Natural killer cell treated with Interleukin-12 subunit alpha and Interleukin-12 subunit beta and Interleukin-15 and Interleukin-18, amount 100 ng/mL, for 72 hours (primary cell): ENCODE measurements around the gene NMRAL1. TPM values are rescaled to one million over a fixed set of nuclear protein-coding genes. Genes with fewer than 3 reads are reported as not detected.

Experiments
- ATAC-seq, 2 donors: fragments of 150-1000 bp; cut with Tn5 transposase in 1 of 2; sonication (Bioruptor Pico), chemical (Tn5 transposase) in 1 of 2; 2 replicates each; pipeline ENCODE4 v1.10.0; 2021
- DNase-seq: peaks from one replicate; pipeline ENCODE4 v3.0.0; 2022; ENCODE audit warnings: low spot score
- H3K27ac Mint-ChIP-seq, 2 donors: 1 replicate in 1 of 2; 2 replicates in 1 of 2; pipeline ENCODE4 v1.8.0; 2022; ENCODE audit warnings: mixed read lengths in 2 of 2, mild to moderate bottlenecking in 1 of 2, moderate library complexity in 1 of 2
- H3K27me3 Mint-ChIP-seq, 2 donors: 1 replicate in 1 of 2; 2 replicates in 1 of 2; pipeline ENCODE4 v1.8.0; 2022; ENCODE audit warnings: mixed read lengths in 2 of 2
- H3K36me3 Mint-ChIP-seq: one replicate; pipeline ENCODE4 v1.8.0; 2022; ENCODE audit warnings: mixed read lengths
- H3K4me1 Mint-ChIP-seq, 2 donors: 1 replicate in 1 of 2; 2 replicates in 1 of 2; pipeline ENCODE4 v1.8.0; 2022; ENCODE audit warnings: low read depth in 2 of 2, mixed read lengths in 2 of 2, mild to moderate bottlenecking in 1 of 2
- H3K4me3 Mint-ChIP-seq: one replicate; pipeline ENCODE4 v1.8.0; 2022; ENCODE audit warnings: mixed read lengths
- H3K9me3 Mint-ChIP-seq: 2 replicates; pipeline ENCODE4 v1.8.0; 2022; ENCODE audit warnings: mixed read lengths
- total RNA-seq, 2 donors: library from RNA; stranded (reverse); gene quantifications; one replicate each; pipeline ENCODE4 v1.2.3, GENCODE V29; 2022

Gene NMRAL1
- total RNA-seq, 2 donors from 2014 or later, result 40.7 to 80.9 TPM

GRCh38 chr16:4416200-4417032 is 58.0 kb downstream of the NMRAL1 start, which contains the start of gene CORO7:
Gene CORO7, minus strand, starts transcription at chr16:4416596. Its CDS starts 78 bp downstream, at chr16:4416518.
- Mint-ChIP-seq H3K27ac (peak within 1 kb of the TSS; percentile 90 to 98), H3K9me3 (no peaks in the 10 kb centered on the region), H3K4me1 (peaks cover 23 to 24% of the 10 kb centered on the region in 2 donors), H3K27me3 (no peaks in the 10 kb centered on the region), H3K36me3 (peaks cover 6% of the 10 kb centered on the region), H3K4me3 (peak within 1 kb of the TSS; percentile 98)
- DNase-seq (peak; percentile 99), ATAC-seq (peak; percentile 94 to 97)

GRCh38 chr16:4415538-4416199 is 58.8 kb downstream of the NMRAL1 start:
- H3K36me3 Mint-ChIP-seq, result peaks cover 10% of the 10 kb centered on the region
- ATAC-seq, result peak; percentile 21 to 49
- peaks cover 28% of the 10 kb centered on the region in 2 donors for H3K4me1 Mint-ChIP-seq
- peak; percentile 74 for DNase-seq
- H3K4me3 Mint-ChIP-seq, result peak overlapping the region; percentile 98
- peak overlapping the region; percentile 90 to 98 for H3K27ac Mint-ChIP-seq
- H3K27me3 Mint-ChIP-seq, result no peaks in the 10 kb centered on the region
- no peaks in the 10 kb centered on the region for H3K9me3 Mint-ChIP-seq

- Mint-ChIP-seq H3K27me3 (no peaks in the 10 kb centered on the region), H3K4me3 (peak overlapping the region; percentile 98), H3K36me3 (peaks cover 11% of the 10 kb centered on the region), H3K9me3 (no peaks in the 10 kb centered on the region), H3K27ac (peak overlapping the region; percentile 90 to 98), H3K4me1 (peaks cover 33 to 34% of the 10 kb centered on the region in 2 donors)
- ATAC-seq, result peak; percentile 40 to 61
- peak; percentile 77 for DNase-seq
Observed at GRCh38 chr16:4414187-4414917, 60.1 kb downstream of the NMRAL1 start.

GRCh38 chr16:4412854-4413253 is 61.6 kb downstream of the NMRAL1 start:
- no peak overlapping the region for H3K27ac Mint-ChIP-seq
- H3K4me1 Mint-ChIP-seq, result peaks cover 33 to 34% of the 10 kb centered on the region in 2 donors
- peaks cover 11% of the 10 kb centered on the region for H3K36me3 Mint-ChIP-seq
- no peaks in the 10 kb centered on the region for H3K27me3 Mint-ChIP-seq
- no peaks in the 10 kb centered on the region for H3K9me3 Mint-ChIP-seq
- no peak for DNase-seq
- H3K4me3 Mint-ChIP-seq, result no peak overlapping the region
- ATAC-seq, result no peak

- DNase-seq (no peak), ATAC-seq (no peak)
- Mint-ChIP-seq H3K36me3 (peaks cover 11% of the 10 kb centered on the region), H3K27ac (no peak overlapping the region), H3K4me1 (peaks cover 33 to 34% of the 10 kb centered on the region in 2 donors), H3K27me3 (no peaks in the 10 kb centered on the region), H3K9me3 (no peaks in the 10 kb centered on the region), H3K4me3 (peak overlapping the region; percentile 12)
Observed at GRCh38 chr16:4412159-4412558, 62.3 kb downstream of the NMRAL1 start.

Other genes starting within 250 kb of the NMRAL1 start
- gene SRL, start 232.5 kb downstream of the NMRAL1 start, total RNA-seq, result not detected
- 10 to 100 TPM; 10.8 to 46.2 TPM for gene TFAP4, start 201.6 kb downstream of the NMRAL1 start, total RNA-seq
- under 1 TPM; 0.31 to 0.43 TPM for gene GLIS2, start 158.6 kb downstream of the NMRAL1 start, total RNA-seq
- gene PAM16, start 123.3 kb downstream of the NMRAL1 start, total RNA-seq, result 100 to 1,000 TPM in 1 of 2 donors, 10 to 100 TPM in 1; 59.0 to 114 TPM
- under 1 TPM in 1 of 2 donors, not detected in 1; 0.33 TPM for gene VASN, start 102.8 kb downstream of the NMRAL1 start, total RNA-seq
- gene CORO7, start 58.0 kb downstream of the NMRAL1 start, total RNA-seq, result 100 to 1,000 TPM; 140 to 166 TPM
- gene DNAJA3, start 48.8 kb downstream of the NMRAL1 start, total RNA-seq, result 10 to 100 TPM; 55.0 to 99.8 TPM
- gene HMOX2, start 1.8 kb upstream of the NMRAL1 start, total RNA-seq, result 100 to 1,000 TPM in 1 of 2 donors, 10 to 100 TPM in 1; 99.5 to 102 TPM
- gene CDIP1, start 64.1 kb upstream of the NMRAL1 start, total RNA-seq, result 10 to 100 TPM; 24.5 to 28.2 TPM
- gene C16orf96, start 81.7 kb upstream of the NMRAL1 start, total RNA-seq, result not detected
- gene UBALD1, start 140.3 kb upstream of the NMRAL1 start, total RNA-seq, result 10 to 100 TPM; 17.4 to 27.9 TPM
- 100 to 1,000 TPM in 1 of 2 donors, 10 to 100 TPM in 1; 86.9 to 105 TPM for gene MGRN1, start 150.2 kb upstream of the NMRAL1 start, total RNA-seq
- gene NUDT16L1, start 218.9 kb upstream of the NMRAL1 start, total RNA-seq, result 10 to 100 TPM; 37.3 to 57.0 TPM